GM18873 (cell line): Measurements from ENCODE around the gene SLC8B1.

Experiments
- ATAC-seq: cut with Tn5 transposase; IDR thresholded peaks from one replicate; pipeline ENCODE4 v1.9.1; 2021; ENCODE audit warnings: mild to moderate bottlenecking, moderate library complexity, moderate number of reproducible peaks; ENCODE audit not compliant: unreplicated experiment, low FRiP score

SLC8B1 gene

GRCh38 chr12:113326775-113327395 is 8.0 kb downstream of the SLC8B1 start:
- no peak for ATAC-seq

DNA sequence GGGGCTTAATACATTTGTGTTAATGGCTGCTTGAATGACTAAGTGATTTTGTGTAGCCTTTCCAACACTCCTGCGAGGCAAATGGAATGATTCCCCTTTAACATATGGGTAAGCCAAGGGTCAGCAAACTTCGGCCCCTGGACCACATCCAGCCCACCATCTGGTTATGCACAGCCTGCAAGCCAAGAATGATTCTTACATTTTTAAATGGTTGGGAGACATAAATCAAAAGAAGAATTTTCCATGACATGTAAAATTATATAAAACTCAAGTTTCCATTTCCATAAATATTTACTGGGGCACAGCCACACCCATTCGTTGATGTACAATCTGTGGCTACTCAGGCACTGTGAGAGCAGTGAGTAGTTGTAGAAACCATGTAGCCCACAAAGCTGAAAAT is 9.0 kb downstream of the SLC8B1 start:
- no peak for ATAC-seq

DNA sequence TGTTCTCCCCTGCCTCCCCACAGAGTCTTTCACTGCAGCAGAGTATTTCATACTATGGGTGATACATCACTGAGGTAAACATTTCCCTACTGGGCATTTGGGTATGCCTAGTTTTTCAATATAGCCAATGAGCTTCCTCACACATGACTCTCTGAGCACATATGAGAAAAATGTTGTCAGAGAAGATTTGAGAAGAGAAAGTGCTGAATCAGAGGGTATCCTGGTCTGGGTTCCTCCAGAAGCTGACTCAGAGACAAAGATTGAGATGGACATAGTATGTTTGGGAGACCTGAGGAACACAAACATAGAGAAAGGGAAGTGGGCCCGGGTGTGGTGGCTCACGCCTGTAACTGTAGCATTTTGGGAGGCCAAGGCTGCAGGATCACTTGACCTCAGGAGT is 12.6 kb downstream of the SLC8B1 start:
- no peak for ATAC-seq

DNA sequence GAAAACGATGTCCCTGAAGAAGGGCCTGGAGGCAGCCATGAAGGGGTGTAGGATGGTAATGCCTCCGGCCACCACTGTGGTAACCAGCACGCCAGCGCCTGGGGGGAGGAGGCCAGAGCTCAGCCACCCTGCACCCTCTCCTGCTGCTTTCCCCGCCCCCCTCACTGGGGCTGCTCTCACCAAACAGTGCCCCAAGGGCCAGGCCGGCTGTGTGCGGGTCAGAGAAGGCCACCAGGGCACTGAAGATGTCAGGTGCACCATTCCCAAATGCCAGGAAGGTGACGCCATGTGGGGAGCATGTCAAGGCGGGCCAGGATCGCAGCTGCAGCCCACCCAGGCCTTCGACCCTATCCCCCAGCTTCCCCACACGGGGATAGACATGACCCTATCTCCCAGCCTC is 14.5 kb downstream of the SLC8B1 start:
- ATAC-seq: no peak

DNA sequence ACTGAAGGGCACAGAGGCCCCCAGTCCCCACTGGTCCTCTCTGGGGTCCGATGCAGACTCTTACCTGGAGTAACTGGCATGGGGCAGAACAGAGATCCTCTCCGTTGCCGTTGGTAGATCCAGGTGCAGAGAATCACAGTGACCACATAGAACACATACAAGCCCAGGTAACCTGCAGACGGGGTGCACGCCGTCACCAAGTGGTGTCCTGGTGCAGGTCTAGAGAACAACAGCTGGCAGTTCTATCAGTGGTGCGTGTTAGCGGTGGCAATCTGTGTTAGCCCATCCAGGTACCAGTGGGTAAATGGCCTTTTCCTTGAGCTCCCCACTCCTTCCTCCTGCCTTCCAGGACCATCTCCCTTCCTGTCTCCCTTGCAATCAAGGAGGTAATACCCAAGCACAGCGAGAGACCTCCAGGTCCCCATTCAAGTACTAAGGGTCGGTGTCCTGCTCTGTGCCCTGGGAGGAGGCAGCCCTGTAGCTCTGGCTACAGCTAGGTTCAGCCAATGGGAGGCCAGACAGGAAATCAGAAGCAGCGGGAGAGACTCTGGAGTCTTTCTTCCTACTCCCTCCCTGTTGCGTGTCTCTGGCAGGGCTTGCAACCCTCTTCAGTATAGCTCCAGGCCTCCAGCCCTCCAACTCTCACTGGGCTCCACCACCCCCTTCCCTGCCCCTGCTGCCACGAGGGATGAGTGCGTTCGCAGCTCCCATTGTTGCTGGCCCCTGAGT is 15.8 kb downstream of the SLC8B1 start:
- no peak for ATAC-seq

DNA sequence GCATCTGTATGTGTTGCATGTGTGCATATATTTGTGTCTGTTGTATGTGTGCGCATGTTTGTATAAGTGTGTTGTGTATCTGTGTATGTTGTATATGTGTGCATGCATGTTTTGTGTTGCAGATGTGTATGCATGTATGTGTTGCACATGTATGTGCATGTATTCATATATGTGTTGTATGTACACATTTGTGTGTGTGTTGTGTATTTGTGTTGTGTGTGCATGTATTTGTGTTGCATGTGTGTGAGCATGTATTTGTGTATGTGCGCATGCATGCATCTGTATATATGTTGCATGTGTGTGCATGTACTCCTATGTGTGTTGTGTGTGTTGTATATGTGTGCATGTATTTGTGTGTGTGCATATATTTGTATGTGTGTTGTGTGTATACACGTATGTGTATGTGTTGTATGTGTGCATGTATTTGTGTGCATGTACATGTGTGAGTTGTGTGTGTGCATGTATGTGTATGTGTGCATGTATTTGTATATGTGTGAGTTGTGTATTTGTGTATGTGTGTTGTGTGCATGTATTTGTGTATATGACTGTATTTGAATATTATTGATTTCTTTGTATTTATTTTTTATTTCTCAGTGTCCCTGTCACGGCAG is 16.8 kb downstream of the SLC8B1 start:
- no peak for ATAC-seq

DNA sequence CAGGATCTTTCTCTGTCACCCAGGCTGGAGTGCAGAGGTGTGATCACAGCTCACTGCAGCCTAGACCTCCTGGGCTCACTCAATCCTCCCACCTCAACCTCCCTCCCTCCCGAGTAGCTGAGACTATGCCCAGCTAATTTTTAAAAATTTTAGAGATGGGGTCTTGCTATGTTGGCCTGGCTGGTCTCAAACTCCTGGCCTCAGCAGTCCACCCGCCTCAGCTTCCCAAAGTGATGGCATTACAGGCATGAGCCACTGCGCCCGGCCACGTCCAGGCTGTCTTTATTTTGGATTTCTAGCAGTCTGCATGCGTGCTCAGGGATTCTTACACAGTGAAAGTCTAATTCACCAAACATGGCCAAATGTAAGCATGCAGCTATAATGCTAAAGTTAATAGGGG is 17.8 kb downstream of the SLC8B1 start:
- no peak for ATAC-seq

DNA sequence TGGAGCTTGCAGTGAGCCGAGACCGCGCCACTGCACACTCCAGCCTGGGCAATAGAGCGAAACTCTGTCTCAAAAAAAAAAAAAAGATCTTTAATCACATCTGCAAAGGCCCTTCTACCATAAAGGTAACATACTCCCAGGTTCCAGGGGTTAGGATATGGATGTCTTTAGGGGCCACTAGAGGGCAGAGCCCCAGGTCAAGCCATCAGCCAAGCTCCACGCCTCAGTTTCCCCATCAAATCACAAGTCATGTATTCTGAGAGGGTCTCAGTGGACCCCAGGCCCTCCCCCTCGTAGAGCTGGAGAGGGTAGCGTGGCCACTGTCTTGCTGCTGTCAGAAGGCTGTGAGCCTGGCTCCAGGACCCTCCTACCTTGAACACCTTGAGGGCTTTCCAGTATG is 18.8 kb downstream of the SLC8B1 start:
- ATAC-seq: no peak

GRCh38 chr12:113315358-113315757 is 19.6 kb downstream of the SLC8B1 start:
- no peak for ATAC-seq

GRCh38 chr12:113314121-113314529 is 20.8 kb downstream of the SLC8B1 start:
- ATAC-seq: no peak

DNA sequence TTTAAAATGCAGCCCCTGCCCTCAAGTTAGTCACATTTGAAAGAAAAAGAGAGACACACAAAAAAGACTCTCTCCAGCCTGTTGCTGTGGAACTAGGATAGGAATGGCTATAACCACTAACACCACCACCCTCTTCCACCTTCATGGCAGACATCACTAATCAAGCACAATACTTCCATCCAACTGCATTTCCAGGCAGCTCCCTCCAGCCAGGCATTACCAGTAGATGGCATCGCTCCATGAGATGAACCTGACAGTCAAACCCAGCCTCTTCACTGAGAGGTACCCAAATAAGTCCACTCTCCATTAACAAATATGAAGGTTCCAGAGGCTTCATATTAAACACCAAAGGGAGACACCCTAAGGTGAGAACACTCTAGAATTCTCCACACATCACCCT is 24.4 kb downstream of the SLC8B1 start:
- ATAC-seq: no peak

DNA sequence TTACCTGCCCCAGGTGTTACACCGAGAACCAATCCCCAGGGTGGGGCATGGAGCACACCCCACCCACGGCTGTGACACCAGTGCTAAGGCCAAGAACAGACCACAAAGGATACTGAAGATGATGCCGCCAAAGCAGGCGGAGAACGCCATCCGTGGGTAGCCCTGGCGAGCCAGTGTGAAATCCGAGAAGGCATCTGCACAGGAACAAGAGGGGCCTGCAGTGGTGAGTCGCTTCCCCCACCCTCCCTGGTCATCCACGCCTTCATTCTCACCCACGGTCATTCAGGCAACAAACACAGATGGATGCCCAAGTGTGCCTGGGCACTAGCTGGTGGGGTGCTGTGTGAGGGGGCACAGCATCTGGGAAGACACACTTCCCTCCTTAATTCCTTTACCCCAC is 28.5 kb downstream of the SLC8B1 start:
- no peak for ATAC-seq

DNA sequence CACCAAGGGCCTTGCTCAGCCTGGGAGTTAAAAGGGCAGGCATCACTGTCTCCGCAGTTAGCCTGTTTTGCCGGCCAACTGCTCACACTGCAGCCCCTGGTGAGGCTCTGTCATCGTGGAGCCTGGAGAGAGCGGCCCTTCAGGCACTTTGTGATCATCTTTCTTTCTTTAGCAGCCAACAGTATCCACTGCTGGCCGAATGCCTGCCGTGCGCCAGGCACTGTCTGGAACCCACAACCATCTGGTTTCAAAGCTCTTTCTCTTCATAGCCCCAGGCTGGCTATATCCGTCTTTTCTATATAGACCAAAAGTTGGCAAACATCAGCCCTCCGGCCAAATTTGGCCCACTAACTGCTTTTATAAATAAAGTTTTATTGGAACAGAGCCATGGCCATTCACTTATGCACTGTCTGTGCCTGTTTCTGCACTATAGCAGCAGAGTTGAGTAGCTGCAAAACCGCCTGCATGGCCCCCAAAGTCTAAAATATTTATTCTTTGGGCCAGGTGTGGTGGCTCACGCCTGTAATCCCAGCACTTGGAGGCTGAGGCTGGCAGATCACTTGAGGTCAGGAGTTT is 29.5 kb downstream of the SLC8B1 start:
- ATAC-seq: no peak

DNA sequence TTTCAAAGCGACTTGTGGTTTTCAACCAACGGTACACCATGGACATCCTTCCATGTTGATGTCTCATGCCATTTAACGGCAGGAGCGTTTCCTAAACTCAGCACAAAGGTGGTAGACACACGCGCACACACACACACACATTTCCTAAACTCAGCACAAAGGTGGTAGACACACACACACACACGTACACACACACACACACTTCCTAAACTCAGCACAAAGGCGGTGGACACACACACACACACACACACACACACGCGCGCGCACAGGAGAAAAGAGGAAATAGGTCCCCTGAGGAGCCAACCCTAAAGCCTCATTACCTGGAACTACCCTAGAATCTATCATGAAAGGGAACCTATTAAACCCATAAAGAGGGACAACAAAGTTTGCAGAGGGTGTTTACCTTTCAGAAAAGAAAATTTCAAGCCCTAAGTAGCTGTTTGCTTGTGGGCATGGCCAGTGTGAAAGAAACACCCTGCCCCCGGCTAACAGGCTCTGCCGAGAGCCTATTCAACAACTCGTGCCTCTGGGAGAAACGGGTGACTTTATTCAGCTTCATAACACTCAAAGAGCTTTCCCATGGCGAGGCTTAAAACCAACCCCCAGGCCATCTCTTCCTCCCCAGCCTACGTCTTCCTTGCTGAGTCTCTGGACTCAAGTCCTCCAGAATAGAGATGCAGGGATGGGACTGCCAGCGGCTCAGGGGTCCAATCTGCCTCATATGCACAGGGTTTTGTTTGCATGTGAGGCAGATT is 31.8 kb downstream of the SLC8B1 start:
- no peak for ATAC-seq

GRCh38 chr12:113302466-113302865 is 32.4 kb downstream of the SLC8B1 start:
- ATAC-seq: no peak

DNA sequence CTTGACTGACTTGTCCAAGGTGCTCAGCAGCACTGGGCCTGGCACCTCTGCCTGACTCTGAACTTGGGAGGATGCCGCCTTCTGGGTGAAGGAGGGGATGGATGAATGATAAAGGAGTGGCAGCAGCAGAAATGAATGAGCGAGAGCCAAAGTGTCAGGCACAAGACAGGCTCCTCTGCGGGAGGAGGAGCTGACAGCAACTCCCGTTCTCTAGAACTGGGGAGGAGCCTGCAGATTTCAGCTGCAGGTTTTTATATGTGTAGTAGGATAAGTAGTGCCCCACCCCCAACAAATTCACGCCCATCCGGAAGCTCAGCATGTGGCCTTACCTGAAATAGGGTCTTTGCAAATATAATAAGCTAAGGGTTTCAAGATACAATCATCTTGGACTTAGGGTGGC is 33.1 kb downstream of the SLC8B1 start:
- no peak for ATAC-seq

DNA sequence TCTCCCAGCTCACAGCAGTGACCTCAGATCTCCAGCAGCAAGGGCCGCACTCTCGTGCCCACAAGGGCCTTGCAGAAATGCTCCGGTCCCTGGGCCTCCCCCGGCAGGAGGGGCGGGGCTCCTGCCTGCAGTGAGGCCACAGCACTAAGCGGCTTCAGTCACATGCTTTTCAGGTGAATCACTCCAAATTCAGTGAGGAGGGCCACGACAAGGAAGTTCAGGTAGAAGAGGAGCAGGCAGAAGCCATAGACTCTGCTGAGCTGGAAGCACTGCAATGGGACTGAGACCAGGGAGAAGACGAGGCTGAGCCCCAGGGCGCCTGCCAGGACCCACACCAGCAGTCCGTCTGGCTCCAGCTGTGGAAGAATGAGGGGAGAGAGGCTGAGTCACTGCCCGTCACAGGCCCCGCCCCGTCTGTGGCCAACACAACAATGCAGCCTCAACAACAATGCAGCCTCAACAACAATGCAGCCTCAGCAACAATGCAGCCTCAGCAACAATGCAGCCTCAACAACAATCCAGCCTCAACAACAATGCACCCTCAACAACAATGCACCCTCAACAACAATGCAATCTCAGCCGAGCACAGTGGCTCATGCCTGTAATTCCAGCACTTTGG is 35.2 kb downstream of the SLC8B1 start:
- no peak for ATAC-seq

- no peak for ATAC-seq
Observed at GRCh38 chr12:113298861-113299545, 35.9 kb downstream of the SLC8B1 start.

- no peak for ATAC-seq
Observed at GRCh38 chr12:113298472-113298817, 36.5 kb downstream of the SLC8B1 start.
